WI38 (cell line): Measurements from ENCODE around the gene ARIH1.

Experiments
- H3K4me3 ChIP-seq: 2 replicates; pipeline ENCODE4 v1.5.1; 2011; ENCODE audit warnings: low read depth, mild to moderate bottlenecking, control low read depth, low read length
- CTCF ChIP-seq: IDR thresholded peaks from 2 replicates; pipeline ENCODE4 v1.5.1; 2012; ENCODE audit warnings: low read depth, mild to moderate bottlenecking, control low read depth, low read length

ARIH1 gene

GRCh38 chr15:72562386-72562785 is 88.3 kb downstream of the ARIH1 start:
- TF ChIP-seq CTCF: no peak
- no peak overlapping the region for H3K4me3 ChIP-seq

DNA sequence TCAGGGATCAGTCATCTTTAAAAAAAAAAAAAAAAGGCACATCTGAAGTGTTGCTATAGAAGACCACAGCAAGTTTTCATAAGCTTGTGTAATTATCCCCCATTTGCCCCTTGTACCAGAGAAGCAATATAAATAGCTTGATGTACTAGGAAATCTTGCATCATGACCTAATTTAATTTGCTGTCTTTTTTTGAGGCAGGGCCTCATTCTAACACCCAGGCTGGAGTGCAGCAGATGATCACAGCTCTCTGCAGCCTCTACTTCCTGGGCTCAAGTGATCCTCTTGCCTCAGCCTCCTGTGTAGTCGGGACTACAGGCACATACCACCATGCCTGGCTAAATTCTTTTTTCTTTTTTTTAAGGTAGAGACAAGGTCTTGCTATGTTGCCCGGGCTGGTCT is 88.7 kb downstream of the ARIH1 start:
- TF ChIP-seq CTCF: no peak
- no peak overlapping the region for H3K4me3 ChIP-seq

DNA sequence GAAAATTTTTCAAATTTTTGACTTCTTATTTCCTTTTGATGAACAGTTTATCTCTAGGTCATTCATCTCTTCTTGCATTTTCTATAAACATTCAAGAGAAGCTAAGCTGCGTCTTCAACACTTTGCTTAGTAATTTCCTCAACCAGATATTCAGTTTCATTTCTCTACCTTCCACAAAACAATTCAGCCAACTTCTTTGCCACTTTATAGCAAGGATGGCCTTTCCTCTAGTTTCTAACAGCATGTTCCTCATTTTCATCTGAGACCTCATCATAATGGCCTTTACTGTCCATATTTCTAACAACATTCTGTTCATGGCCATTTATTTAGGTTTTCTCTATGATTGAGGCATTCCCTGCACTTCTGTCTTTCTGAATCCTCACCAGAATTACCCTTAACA is 90.0 kb downstream of the ARIH1 start:
- TF ChIP-seq CTCF: no peak
- H3K4me3 ChIP-seq: no peak overlapping the region

- no peak for TF ChIP-seq CTCF
- H3K4me3 ChIP-seq: no peak overlapping the region
These were observed 92.8 kb downstream of the ARIH1 start for GRCh38 chr15:72566973-72567372.

- H3K4me3 ChIP-seq: no peak overlapping the region
- TF ChIP-seq CTCF: no peak
These were observed 95.9 kb downstream of the ARIH1 start for GRCh38 chr15:72570059-72570458.

GRCh38 chr15:72579814-72580213 is 105.7 kb downstream of the ARIH1 start:
- H3K4me3 ChIP-seq: no peak overlapping the region
- TF ChIP-seq CTCF: no peak

- no peak overlapping the region for H3K4me3 ChIP-seq
- TF ChIP-seq CTCF: no peak
These were observed 109.9 kb downstream of the ARIH1 start for GRCh38 chr15:72584006-72584405.

GRCh38 chr15:72585025-72585424 is 110.9 kb downstream of the ARIH1 start:
- no peak for TF ChIP-seq CTCF

More at GRCh38 chr15:72585025-72585424, 110.9 kb downstream of the ARIH1 start:
- no peak overlapping the region for H3K4me3 ChIP-seq
